RPMI7951 (cell line): Measurements from ENCODE around the gene ROBO1. TPM values are rescaled to one million over a fixed set of nuclear protein-coding genes. Genes with fewer than 3 reads are reported as not detected.
"Not testable (repeated sequence)": the region's sequence is repeated elsewhere in the genome, so short reads cannot be mapped to it uniquely, and the experiment has no call there.

ENCODE experiments used
- DNase-seq: peaks from one replicate; pipeline ENCODE4 v3.0.0-alpha.2; 2012; ENCODE audit warnings: low read depth
- total RNA-seq: library from RNA; depleted of rRNA; stranded (reverse); fragments of >200 nt; shearing (Covaris generic); gene quantifications from 2 replicates; pipeline ENCODE4 v1.2.3, GENCODE V29; 2014

ROBO1 gene
- total RNA-seq, 1 experiment from 2014 or later: 40.0 TPM

GRCh38 chr3:79310016-79310415 lies 457.8 kb downstream of the ROBO1 start:
- DNase-seq: no peak

GRCh38 chr3:79306934-79307570 lies 460.7 kb downstream of the ROBO1 start:
- DNase-seq: no peak

DNA sequence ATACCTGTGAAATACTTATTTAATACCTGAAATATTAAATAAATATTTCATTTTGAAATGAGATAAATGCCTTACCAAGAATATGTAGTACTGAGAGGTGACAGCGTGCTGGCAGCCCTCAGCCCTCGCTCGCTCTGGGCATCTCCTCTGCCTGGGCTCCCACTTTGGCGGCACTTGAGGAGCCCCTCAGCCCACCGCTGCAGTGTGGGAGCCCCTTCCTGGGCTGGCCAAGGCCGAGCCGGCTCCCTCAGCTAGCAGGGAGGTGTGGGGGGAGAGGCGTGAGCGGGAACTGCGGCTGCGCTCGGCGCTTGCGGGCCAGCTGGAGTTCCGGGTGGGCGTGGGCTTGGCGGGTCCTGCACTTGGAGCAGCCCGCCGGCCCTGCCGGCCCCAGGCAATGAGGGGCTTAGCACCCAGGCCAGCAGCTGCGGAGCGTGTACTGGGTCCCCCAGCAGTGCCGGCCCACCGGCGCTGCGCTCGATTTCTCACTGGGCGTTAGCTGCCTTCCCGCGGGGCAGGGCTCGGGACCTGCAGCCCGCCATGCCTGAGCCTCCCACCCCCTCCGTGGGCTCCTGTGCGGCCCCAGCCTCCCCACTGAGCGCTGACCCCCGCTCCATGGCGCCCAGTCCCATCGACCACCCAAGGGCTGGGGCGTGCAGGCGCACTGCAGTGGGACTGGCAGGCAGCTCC lies 467.7 kb downstream of the ROBO1 start:
- not testable (repeated sequence) for DNase-seq

DNA sequence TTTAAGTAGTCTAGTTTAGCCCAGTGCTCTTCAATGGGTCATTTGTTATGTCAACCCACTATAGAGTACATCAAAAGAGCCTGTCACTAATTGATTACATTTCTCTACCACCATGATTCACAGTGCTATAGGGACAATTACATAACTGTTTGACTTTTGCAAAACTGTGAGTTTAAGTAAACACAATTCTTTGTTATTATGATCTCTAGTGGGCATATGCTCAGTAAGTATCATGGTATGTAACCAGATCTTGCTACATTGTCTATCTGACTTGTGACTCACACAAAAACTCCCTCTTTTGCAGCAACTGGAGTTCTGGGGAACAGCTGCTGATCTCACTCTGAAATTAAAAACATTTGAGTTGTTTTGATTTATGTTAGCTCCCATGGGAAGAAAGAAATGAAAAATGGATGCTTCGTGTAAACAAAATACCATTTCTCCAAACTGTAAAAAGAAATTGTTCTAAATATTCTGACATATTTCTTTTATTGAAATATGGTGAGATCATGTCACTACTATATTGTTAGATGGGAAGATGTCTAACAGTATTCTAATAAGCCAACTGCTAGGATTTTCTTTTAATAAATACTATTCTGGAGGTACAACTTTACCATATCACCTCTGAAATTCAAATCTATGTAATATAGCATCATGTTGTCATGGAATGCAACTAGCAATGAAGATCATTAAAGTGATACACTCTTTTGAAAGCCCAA lies 470.4 kb downstream of the ROBO1 start:
- DNase-seq: peak; percentile 57

GRCh38 chr3:79286882-79287281 lies 480.9 kb downstream of the ROBO1 start:
- peak; percentile 1 for DNase-seq

DNA sequence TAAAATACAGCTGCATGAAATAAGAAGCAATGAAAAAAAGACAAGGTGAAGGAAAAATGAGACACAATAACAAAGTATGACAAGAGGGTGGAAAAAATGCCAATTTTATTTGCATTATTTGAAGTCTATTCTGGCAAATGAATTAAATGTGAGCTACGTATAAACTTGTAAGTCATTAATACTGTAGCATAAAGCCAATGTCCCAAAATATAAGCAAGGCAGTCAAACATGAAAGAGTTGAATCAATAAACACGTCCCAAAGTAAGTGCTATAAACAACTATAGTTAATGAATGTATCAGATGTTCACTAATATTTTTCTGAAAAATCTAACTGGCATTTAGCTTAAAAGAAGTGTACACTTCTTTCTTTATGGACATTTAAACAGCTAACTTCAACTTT lies 481.9 kb downstream of the ROBO1 start:
- DNase-seq: no peak

GRCh38 chr3:79285380-79285779 lies 482.4 kb downstream of the ROBO1 start:
- DNase-seq: no peak

DNA sequence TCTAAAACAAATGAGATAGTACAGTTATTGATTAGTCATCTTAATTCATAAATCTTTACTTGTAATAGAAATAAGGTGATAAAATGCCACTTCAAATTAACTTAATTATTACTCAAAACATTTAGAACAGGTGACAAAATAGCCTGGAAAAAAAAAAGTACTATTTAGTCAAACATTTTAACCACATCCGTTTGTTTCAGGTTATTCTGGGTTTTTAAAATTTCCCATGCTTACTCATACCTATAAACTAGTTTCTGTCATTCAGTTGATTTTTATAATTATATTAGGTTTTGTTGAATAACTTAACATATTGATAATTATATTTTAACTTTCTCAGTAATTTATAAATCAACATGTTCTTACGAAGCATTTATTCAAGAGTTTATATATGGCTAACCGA lies 483.0 kb downstream of the ROBO1 start:
- DNase-seq: no peak

DNA sequence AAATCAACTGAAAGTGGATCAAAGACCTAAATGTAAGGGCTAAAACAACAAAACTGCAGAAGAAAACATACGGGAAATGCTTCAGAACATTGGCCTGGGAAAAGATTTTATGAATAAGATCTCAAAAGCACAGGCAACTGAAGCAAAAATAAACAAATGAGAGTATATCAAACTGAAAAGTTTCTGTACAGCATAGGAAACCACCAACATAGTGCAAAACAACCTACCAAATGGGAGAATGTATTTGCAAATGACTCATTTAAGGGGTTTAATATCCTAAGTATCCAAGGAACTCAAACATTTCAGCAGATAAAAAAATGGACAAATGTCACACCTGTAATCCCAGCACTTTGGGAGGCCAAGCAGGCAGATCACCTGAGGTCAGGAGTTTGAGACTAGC lies 489.1 kb downstream of the ROBO1 start:
- DNase-seq: no peak

GRCh38 chr3:79268422-79268821 lies 499.4 kb downstream of the ROBO1 start:
- DNase-seq: no peak

GRCh38 chr3:79264892-79265291 lies 502.9 kb downstream of the ROBO1 start:
- no peak for DNase-seq

- DNase-seq: no peak
Observed at GRCh38 chr3:79263423-79263822, 504.4 kb downstream of the ROBO1 start.

DNA sequence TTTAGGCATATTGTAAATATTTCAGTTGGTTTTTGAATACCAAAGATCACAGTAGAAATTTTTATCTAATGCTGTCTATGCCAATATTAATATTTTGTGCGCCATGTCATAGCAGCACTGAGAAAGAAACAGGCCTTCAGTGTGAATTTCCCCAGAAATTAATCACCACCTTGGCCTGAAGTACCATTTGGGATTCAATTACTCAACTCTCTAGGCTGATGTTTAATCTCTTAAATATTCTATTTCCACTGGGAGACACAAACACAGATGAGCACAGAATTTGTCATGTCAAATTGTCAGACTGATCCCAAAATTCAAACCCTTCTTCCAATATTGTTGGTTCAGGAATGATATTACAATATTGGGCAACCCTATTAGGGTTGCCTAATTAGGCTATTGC lies 509.3 kb downstream of the ROBO1 start:
- DNase-seq: no peak

DNA sequence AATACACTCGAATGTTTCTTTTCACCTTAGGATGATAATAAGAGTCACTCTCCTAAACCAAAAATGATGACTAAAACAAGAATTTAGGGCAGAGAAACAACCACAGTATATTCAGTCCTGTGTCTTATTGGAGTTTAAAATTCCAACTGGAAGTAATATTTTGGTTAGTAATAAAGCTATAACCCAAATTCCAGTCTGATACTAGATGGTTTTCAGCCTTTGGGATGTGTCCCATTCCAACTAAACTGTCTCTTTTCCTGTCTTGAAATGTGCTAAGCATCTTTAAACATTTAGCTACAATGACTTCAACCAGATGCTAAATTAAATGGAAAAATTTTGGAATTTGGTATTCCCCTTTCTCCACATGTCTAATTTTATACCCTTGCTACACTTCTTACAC lies 510.0 kb downstream of the ROBO1 start:
- no peak for DNase-seq

GRCh38 chr3:79255702-79256101 lies 512.1 kb downstream of the ROBO1 start:
- peak; percentile 10 for DNase-seq

DNA sequence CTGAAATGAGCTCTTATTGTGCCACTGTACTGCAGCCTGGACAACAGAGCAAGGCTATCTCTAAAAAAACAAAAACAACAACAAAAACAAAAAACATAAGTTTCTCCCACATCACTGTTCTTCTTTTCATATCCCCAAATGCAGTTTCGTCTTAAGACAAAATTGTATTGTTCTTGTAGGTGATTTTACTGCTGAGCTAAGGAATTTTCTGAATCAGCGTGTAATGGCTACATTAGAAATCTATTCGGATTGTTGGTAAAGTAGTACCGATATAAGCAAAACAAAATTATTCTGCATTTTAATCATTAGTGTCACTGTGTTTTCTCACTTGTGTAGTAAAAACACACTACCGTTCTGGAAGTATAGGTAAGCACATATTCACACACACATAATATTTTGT lies 512.5 kb downstream of the ROBO1 start:
- no peak for DNase-seq

DNA sequence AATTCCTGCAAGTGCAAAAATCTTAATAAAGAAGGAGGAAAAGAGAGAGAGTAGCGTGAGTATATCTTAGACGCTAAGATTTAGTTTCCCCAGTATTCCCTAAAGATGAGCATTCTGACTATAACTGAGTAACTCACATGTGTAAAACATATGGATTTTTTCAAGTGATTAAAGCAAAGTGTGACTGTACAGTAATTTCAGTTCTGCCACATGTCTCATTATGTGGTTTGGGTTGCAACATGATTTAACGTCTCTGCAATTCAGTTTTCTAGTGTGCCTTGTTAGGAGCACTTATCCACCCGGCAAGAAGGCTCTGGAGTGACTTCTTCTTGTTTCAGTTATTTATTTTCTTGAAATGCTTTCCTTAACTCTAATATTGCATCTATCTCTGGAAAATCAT lies 514.1 kb downstream of the ROBO1 start:
- peak; percentile 31 for DNase-seq

- no peak for DNase-seq
Observed at GRCh38 chr3:79253271-79253670, 514.5 kb downstream of the ROBO1 start.

GRCh38 chr3:79250746-79251145 lies 517.1 kb downstream of the ROBO1 start:
- DNase-seq: no peak

- no peak for DNase-seq
Observed at GRCh38 chr3:79249701-79250100, 518.1 kb downstream of the ROBO1 start.

DNA sequence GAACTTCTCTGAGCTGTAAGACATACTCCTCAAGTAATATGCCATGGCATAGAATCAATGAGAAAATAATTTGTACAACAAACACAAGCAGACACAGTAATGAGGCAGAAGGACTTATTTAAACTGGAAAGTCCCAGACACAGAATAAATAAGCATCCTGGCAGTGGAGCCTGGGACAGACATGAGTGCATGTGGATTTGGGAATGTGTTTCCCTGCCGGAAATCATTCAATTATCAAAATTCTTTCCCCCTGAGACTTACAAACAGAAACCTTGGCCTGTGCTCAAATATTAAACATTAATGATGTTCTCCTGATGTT lies 520.1 kb downstream of the ROBO1 start:
- DNase-seq: no peak

- no peak for DNase-seq
Observed at GRCh38 chr3:79246875-79247724, 520.7 kb downstream of the ROBO1 start.
